NT2/D1 (cell line): ENCODE measurements around the gene PSD.

ENCODE experiments used
- DNase-seq: peaks from one replicate; pipeline ENCODE4 v3.0.0-alpha.2; 2011; ENCODE audit warnings: low read depth, low spot score
- H3K27me3 ChIP-seq: 2 replicates; pipeline ENCODE4 v1.6.0; 2011; ENCODE audit warnings: mild to moderate bottlenecking; ENCODE audit not compliant: insufficient read length, insufficient read depth
- H3K36me3 ChIP-seq: 2 replicates; pipeline ENCODE4 v1.6.1; 2011; ENCODE audit warnings: mild to moderate bottlenecking, low read length, mixed read lengths; ENCODE audit not compliant: insufficient read depth, insufficient read length
- H3K4me1 ChIP-seq: 2 replicates; pipeline ENCODE4 v1.5.1; 2011; ENCODE audit not compliant: insufficient read depth, insufficient read length
- H3K4me3 ChIP-seq: 2 replicates; pipeline ENCODE4 v1.5.1; 2011; ENCODE audit warnings: low read depth; ENCODE audit not compliant: insufficient read length
- H3K9ac ChIP-seq: 2 replicates; pipeline ENCODE4 v1.6.0; 2011; ENCODE audit warnings: low read depth; ENCODE audit not compliant: insufficient read length
- H3K9me3 ChIP-seq: 2 replicates; pipeline ENCODE4 v1.5.1; 2011; ENCODE audit warnings: mild to moderate bottlenecking, low read length; ENCODE audit not compliant: insufficient read depth
- SUZ12 ChIP-seq: IDR thresholded peaks from 2 replicates; pipeline ENCODE4 v1.6.1; 2011; ENCODE audit not compliant: insufficient read length, insufficient read depth; ENCODE audit errors: extremely low read depth
- YY1 ChIP-seq: IDR thresholded peaks from 2 replicates; pipeline ENCODE4 v1.6.1; 2011; ENCODE audit not compliant: insufficient read length, insufficient read depth
- ZNF274 ChIP-seq: IDR thresholded peaks from 2 replicates; pipeline ENCODE4 v1.6.1; 2011; ENCODE audit warnings: mild to moderate bottlenecking, low read depth, low read length

PSD gene

DNA sequence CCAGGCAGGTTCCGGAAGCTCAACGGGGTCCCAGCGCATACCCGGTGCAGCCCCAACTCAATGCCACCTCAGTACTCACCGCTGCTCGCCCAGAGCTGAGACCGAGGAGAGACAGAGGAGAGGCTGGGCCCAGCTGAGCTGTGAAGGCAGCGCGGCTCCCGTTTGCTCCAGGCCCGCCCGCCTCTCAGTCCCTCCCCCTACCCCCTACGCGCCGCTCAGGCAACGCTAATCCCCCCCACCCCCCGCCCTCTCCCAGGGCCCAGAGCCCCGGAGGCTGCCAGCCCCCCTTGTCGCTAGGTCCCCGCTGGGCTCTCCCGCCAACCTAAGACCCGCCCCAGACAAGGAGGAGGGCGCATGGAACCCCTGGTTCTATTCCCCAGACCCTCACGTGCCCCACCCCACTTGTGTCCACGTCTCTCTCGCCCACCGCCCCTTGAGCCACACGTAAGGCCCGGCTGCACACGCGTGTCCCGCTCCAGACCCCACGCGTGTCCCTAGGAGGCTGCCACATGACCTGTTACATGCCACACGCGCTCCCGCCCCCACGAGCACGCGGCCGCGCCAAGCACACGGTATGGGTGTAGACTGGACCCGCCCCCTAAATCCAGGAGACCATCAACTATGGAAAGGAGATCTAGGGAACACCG, at the start of gene PSD:
PSD (minus strand) TSS at position 164 of the 647 bp plus-strand sequence. CDS start 1,747 bp downstream, outside the sequence.
- Histone ChIP-seq H3K4me1 (peaks cover 12% of the 10 kb centered on the region), H3K4me3 (peak within 1 kb of the TSS; percentile 87), H3K9ac (peak within 1 kb of the TSS; percentile 91), H3K9me3 (no peaks in the 10 kb centered on the region), H3K27me3 (no peaks in the 10 kb centered on the region), H3K36me3 (peaks cover 10% of the 10 kb centered on the region)
- TF ChIP-seq ZNF274 (no peak), YY1 (no peak), SUZ12 (no peak)
- DNase-seq = no peak

DNA sequence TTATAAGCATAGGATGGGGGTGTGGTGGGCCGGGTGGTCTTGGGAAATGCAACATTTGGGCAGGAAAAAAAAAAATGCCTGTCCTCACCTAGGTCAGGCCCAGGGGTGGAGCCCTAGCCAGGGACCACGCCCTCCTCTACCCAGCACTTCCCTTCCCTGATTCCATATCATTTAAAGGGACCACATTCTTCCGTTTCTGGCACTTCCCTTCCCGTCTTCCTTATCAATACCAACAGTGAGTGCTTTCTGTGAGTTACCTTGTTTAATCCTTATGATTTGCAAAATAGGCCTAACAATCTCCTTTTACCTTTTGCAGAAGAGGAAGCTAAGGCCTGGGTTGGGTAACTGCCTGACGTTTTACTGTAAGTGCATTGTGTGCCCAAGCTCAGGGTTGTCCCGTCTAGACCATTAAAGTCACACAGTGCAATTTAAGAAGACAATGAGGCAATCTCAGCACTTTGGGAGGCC, 49.4 kb upstream of the PSD start:
- peaks cover 2% of the 10 kb centered on the region for H3K4me1 ChIP-seq
- H3K9ac ChIP-seq = no peak overlapping the region
- no peaks in the 10 kb centered on the region for H3K36me3 ChIP-seq
- no peaks in the 10 kb centered on the region for H3K9me3 ChIP-seq
- H3K27me3 ChIP-seq = no peaks in the 10 kb centered on the region
- no peak for TF ChIP-seq YY1
- no peak for TF ChIP-seq SUZ12
- TF ChIP-seq ZNF274 = no peak
- DNase-seq = no peak
- no peak overlapping the region for H3K4me3 ChIP-seq

DNA sequence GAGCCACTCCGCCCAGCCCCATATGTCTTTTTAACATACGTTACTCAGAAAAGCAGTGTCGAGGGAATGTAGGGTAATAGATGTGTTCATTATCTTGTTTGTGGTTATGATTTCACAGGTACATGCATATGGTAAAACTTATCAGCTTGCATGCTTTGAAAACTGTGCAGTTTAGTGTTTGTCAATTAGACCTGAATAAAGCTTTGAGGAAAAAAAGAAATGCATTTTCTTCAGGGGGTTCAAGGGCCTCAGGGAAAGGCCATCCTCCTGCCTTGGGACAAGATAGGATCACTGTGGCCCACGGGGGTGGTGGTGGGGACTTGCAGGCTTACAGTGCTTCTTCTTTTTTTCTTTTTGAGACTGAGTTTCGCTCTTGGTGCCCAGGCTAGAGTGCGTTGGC, 48.7 kb upstream of the PSD start:
- no peaks in the 10 kb centered on the region for H3K27me3 ChIP-seq
- no peaks in the 10 kb centered on the region for H3K9me3 ChIP-seq
- no peaks in the 10 kb centered on the region for H3K36me3 ChIP-seq
- H3K4me3 ChIP-seq = no peak overlapping the region
- DNase-seq = no peak
- peaks cover 2% of the 10 kb centered on the region for H3K4me1 ChIP-seq
- TF ChIP-seq SUZ12 (no peak), YY1 (no peak), ZNF274 (no peak)
- no peak overlapping the region for H3K9ac ChIP-seq

DNA sequence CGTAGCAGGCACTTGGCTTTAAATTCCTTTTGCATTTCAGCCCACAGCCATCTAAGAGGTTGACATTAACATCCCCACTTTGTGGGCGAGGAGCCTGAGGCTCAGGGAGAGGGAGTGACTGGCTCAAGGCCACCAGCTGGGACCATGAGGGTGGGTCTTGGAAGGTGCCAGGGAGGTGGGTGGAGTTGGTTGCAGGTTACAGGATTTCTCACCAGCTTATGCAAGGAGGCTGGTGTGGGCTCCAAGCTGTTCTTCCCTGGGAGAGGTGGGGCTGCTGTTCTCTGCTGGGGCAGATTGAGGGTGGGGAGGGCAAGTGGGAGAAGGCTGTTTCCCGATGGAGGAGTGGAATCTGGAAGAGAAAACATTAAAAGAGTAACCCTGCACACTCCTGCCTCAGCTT, 46.9 kb upstream of the PSD start:
- no peak for TF ChIP-seq YY1
- TF ChIP-seq ZNF274 = no peak
- TF ChIP-seq SUZ12 = no peak
- Histone ChIP-seq H3K36me3 (no peaks in the 10 kb centered on the region), H3K9me3 (no peaks in the 10 kb centered on the region), H3K4me3 (no peak overlapping the region), H3K27me3 (no peaks in the 10 kb centered on the region), H3K4me1 (peaks cover 4% of the 10 kb centered on the region), H3K9ac (no peak overlapping the region)
- no peak for DNase-seq

DNA sequence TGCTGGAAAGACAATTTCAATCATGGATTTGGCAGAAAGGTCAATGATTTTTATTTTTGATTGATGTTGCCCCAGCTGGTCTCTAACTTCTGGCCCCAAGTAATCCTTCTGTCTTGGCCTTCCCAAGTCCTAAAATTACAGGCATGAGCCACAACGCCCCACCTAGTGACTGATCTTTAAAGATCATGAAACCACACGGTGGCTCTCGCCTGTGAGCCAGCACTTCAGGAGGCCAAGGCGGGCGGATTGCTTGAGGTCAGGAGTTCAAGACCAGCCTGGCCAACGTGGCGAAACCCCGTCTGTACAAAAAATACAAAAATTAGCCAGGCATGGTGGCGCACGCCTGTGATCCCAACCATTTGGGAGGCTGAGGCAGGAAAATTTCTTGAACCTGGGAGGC, 45.4 kb upstream of the PSD start:
- no peak for TF ChIP-seq YY1
- TF ChIP-seq SUZ12 = no peak
- no peak for TF ChIP-seq ZNF274

DNA sequence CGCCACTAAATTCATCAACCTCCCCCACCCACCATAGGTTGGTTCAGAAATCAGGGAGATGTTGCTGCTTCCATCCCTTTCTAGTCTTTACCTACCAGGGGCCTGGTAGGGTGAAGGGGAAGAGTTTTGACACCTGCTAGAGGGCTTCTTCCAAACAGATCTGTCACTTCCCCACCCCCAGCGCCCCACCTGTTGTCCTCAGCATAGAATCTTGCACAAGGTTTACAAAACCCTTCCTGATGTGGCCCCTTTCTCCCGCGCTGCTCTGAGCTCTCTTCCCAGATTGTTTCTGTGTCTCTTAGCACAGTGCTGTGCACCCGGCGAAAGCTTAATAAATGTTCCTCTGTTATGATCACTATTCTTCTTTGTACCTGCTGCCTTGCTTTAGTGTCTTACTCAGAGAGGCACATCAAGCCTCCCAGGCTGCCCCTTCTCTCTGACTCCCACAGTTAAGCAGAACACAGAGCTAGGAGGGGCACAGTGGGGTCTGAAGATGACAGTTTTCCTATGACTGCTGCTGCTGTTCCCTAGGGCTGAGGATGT, 44.0 kb upstream of the PSD start:
- no peak for TF ChIP-seq ZNF274
- no peak for TF ChIP-seq SUZ12
- no peak for TF ChIP-seq YY1
- DNase-seq = no peak
- Histone ChIP-seq H3K9me3 (no peaks in the 10 kb centered on the region), H3K4me1 (peaks cover 4% of the 10 kb centered on the region), H3K4me3 (peak overlapping the region; percentile 20), H3K27me3 (no peaks in the 10 kb centered on the region), H3K36me3 (no peaks in the 10 kb centered on the region), H3K9ac (peak overlapping the region; percentile 5)

More for the DNA sequence above, 45.4 kb upstream of the PSD start:
- peaks cover 4% of the 10 kb centered on the region for H3K4me1 ChIP-seq
- H3K36me3 ChIP-seq = no peaks in the 10 kb centered on the region
- no peaks in the 10 kb centered on the region for H3K27me3 ChIP-seq
- no peaks in the 10 kb centered on the region for H3K9me3 ChIP-seq
- H3K4me3 ChIP-seq = peak overlapping the region; percentile 10
- no peak for DNase-seq
- H3K9ac ChIP-seq = peak overlapping the region; percentile 50

DNA sequence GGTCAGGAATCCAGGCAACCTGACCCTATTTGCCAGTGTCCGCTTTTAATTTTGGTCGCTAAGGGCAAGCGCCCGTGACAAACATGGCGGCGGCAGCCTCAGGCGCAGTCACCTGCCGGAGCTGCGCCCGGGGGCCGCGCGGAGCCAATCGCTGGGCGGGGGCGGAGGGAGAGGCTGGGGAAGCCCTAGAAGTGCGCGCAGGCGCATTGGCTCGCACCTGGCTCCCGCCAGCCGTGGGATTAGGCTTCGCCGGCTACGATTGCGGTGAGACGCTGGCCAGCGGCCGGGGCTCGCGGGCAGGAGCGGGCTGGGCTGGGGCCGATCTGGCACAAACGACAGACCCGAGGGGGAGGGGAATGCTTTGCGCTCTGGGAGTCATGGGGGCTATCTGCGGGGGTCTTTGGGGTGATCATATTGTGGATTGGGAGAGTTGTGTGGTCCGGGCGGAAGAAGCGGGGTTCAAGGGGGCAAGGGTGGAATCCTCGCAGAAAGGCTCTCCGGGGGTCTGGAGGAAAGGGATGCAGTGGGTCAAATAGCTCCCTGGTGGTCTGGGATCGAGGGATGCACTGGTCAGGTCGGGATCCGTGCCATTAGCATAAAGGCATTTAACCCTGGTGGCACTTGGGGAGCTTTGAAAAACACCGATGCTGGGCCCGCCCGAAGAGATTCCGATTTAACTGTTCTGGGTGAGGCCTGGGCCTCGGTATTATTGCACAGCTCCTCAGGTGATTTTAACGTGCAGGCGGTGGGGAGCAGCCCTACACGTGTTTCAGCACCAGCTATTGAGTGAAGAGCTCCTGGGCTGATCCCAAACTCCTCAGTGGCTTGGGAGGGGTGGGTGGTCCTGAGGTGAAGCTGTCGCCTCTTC, 42.8 kb upstream of the PSD start:
- Histone ChIP-seq H3K9ac (peak overlapping the region; percentile 56), H3K9me3 (no peaks in the 10 kb centered on the region), H3K4me3 (peak overlapping the region; percentile 50), H3K4me1 (peaks cover 4% of the 10 kb centered on the region), H3K27me3 (no peaks in the 10 kb centered on the region), H3K36me3 (no peaks in the 10 kb centered on the region)
- TF ChIP-seq YY1 = peak; percentile 96
- no peak for TF ChIP-seq SUZ12
- TF ChIP-seq ZNF274 = no peak
- peak; percentile 86 for DNase-seq
